Left lung (tissue), 10 donors: ENCODE measurements around the gene WFDC11. TPM values are rescaled to one million over a fixed set of nuclear protein-coding genes. Genes with fewer than 3 reads are reported as not detected.
"Not testable (repeated sequence)": the region's sequence is repeated elsewhere in the genome, so short reads cannot be mapped to it uniquely, and the experiment has no call there.

Source experiments
- ATAC-seq: fragments of 200-7000 bp; cut with Tn5 transposase; one replicate; pipeline ENCODE4 v1.9.1; 2020; ENCODE audit warnings: moderate library complexity
- DNase-seq, 4 donors: peaks; one replicate each; pipeline ENCODE4 v3.0.0-alpha.2; 2013 to 2020
- H3K27ac ChIP-seq, 2 donors: fragments of 200-600 bp; sonication (generic) in 1 of 2; one replicate each; pipeline versions ENCODE4 v1.5.0 to v1.8.0; 2020 to 2021
- H3K27me3 ChIP-seq, 2 donors: fragments of 200-600 bp; sonication (generic) in 1 of 2; one replicate each; pipeline versions ENCODE4 v1.5.0 to v1.8.0; 2020 to 2021
- H3K36me3 ChIP-seq, 2 donors: fragments of 200-600 bp; sonication (generic) in 1 of 2; one replicate each; pipeline versions ENCODE4 v1.5.0 to v1.8.0; 2020 to 2021
- H3K4me1 ChIP-seq, 2 donors: fragments of 200-600 bp; one replicate each; pipeline ENCODE4 v1.8.0; 2021
- H3K4me3 ChIP-seq, 2 donors: fragments of 200-600 bp; sonication (generic) in 1 of 2; one replicate each; pipeline versions ENCODE4 v1.5.0 to v1.8.0; 2020 to 2021; ENCODE audit warnings: mild to moderate bottlenecking in 1 of 2
- H3K9me3 ChIP-seq, 2 donors: fragments of 200-600 bp; sonication (generic) in 1 of 2; one replicate each; pipeline versions ENCODE4 v1.5.0 to v1.8.0; 2020 to 2021
- intact Hi-C, 2 donors: fragments of 100-400 bp; cut with DNase I; formaldehyde crosslinking; loops; one replicate each; pipeline versions ENCODE4 v1.11.2 to v1.14.2; 2022
- polyA plus RNA-seq, 6 donors: library from polyadenylated mRNA; unstranded; fragments of 120-200 nt; gene quantifications; one replicate each; pipeline ENCODE4 v1.2.1, GENCODE V29; 2013; ENCODE audit not compliant: insufficient read length in 6 of 6
- total RNA-seq, 2 donors: library from RNA; stranded (reverse); fragmentation: NEBNext Ultra II Directional; extraction: Animal tissue kit (Norgen Biotek cat#: 25700); gene quantifications; one replicate each; pipeline ENCODE4 v1.2.1, GENCODE V29; 2021
- TF ChIP-seq, protein P1 (sequence below), 2 donors: fragments of 200-600 bp; sonication (generic) in 1 of 2; IDR thresholded peaks; one replicate each; pipeline versions ENCODE4 v1.5.0 to v1.8.0; 2021; ENCODE audit warnings: antibody characterized with exemption in 2 of 2
- donor health status: DM: no; HTN: yes; CAD: no.
- donor health status: DM: no; HTN: no; CAD: no.

WFDC11 gene
- total and polyA plus RNA-seq, 8 donors, result not detected

DNA sequence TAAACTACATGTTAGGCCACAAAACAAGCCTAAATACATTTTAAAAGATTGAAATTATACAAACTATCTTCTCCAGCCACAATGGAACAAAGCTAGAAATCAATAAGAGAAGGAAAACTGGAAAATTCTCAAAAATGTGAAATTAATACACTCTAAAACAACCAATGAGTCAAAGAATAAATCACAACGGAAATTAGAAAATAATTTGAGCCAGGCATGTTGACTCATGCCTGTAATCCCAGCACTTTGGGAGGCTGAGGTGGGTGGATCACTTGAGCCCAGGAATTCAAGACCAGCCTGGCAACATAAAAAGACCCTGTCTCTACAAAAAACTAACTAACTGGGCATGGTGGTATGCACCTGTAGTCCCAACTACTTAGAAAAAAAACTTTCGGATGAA, 25.5 kb upstream of the WFDC11 start:
- Histone ChIP-seq H3K36me3 (no peaks in the 10 kb centered on the region), H3K4me3 (no peak overlapping the region), H3K27me3 (no peaks in the 10 kb centered on the region), H3K9me3 (no peaks in the 10 kb centered on the region), H3K27ac (no peak overlapping the region), H3K4me1 (no peaks in the 10 kb centered on the region)
- no peak for DNase-seq
- TF ChIP-seq, protein P1, sequence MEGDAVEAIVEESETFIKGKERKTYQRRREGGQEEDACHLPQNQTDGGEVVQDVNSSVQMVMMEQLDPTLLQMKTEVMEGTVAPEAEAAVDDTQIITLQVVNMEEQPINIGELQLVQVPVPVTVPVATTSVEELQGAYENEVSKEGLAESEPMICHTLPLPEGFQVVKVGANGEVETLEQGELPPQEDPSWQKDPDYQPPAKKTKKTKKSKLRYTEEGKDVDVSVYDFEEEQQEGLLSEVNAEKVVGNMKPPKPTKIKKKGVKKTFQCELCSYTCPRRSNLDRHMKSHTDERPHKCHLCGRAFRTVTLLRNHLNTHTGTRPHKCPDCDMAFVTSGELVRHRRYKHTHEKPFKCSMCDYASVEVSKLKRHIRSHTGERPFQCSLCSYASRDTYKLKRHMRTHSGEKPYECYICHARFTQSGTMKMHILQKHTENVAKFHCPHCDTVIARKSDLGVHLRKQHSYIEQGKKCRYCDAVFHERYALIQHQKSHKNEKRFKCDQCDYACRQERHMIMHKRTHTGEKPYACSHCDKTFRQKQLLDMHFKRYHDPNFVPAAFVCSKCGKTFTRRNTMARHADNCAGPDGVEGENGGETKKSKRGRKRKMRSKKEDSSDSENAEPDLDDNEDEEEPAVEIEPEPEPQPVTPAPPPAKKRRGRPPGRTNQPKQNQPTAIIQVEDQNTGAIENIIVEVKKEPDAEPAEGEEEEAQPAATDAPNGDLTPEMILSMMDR (IDR thresholded peaks at IDR 0.05), result no peak
- intact Hi-C loops, result no loop called here
- no peak for ATAC-seq

GRCh38 chr20:45693346-45693745, 23.3 kb upstream of the WFDC11 start:
- DNase-seq, H3K9me3 ChIP-seq, intact Hi-C loops: not testable (repeated sequence)

DNA sequence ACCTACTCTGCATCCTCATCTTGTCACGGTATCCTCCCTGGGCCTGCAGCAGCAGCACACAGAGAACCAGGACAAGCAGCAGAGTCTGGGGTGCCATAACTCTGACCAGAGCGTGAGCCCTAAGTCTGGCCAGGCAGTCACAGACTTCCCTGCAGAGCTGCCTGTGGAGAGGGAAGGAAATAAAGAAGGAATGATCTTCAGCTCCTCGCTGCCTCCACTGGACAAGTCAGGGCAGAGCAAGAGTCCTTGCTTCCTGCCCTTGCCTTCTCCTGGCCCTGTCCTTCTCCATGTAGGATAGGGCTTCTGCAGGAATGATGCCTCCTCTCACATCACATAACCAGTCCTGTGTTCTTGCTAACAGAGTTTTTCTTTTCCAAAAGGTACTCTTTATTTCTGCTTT, 15.9 kb upstream of the WFDC11 start:
- peaks cover 0 to under 1% of the 10 kb centered on the region in 2 donors for H3K9me3 ChIP-seq
- intact Hi-C loops, result no loop called here
- peak; percentile 57 for ATAC-seq

More at GRCh38 chr20:45693346-45693745, 23.3 kb upstream of the WFDC11 start:
- H3K36me3 ChIP-seq, ATAC-seq, H3K27me3 ChIP-seq, H3K27ac ChIP-seq, H3K4me1 ChIP-seq, H3K4me3 ChIP-seq: not testable (repeated sequence)

GRCh38 chr20:45679650-45680049, 9.6 kb upstream of the WFDC11 start:
- ATAC-seq (no peak), DNase-seq (no peak)
- no peak overlapping the region for H3K4me3 ChIP-seq
- intact Hi-C loops, result no loop called here
- no peaks in the 10 kb centered on the region for H3K36me3 ChIP-seq
- no peak overlapping the region for H3K27ac ChIP-seq
- TF ChIP-seq, protein P1 (IDR thresholded peaks at IDR 0.05), result no peak
- H3K9me3 ChIP-seq, result peaks cover 0 to 37% of the 10 kb centered on the region in 2 donors
- H3K27me3 ChIP-seq, result no peaks in the 10 kb centered on the region
- H3K4me1 ChIP-seq, result no peaks in the 10 kb centered on the region

More for the DNA sequence above, 15.9 kb upstream of the WFDC11 start:
- Histone ChIP-seq H3K27me3 (no peaks in the 10 kb centered on the region), H3K4me1 (no peaks in the 10 kb centered on the region), H3K27ac (no peak overlapping the region), H3K36me3 (no peaks in the 10 kb centered on the region), H3K4me3 (no peak overlapping the region)
- TF ChIP-seq, protein P1 (IDR thresholded peaks at IDR 0.05), result no peak
- DNase-seq, result no peak

GRCh38 chr20:45672765-45673164, 2.7 kb upstream of the WFDC11 start:
- no peak for DNase-seq
- no peak overlapping the region for H3K27ac ChIP-seq
- H3K9me3 ChIP-seq, result peaks cover 0 to 6% of the 10 kb centered on the region in 2 donors
- intact Hi-C loops, result no loop called here
- no peaks in the 10 kb centered on the region for H3K36me3 ChIP-seq
- H3K4me3 ChIP-seq, result no peak overlapping the region
- ATAC-seq, result no peak
- H3K27me3 ChIP-seq, result no peaks in the 10 kb centered on the region
- TF ChIP-seq, protein P1 (IDR thresholded peaks at IDR 0.05), result no peak
- no peaks in the 10 kb centered on the region for H3K4me1 ChIP-seq

GRCh38 chr20:45657038-45657437, 13.0 kb downstream of the WFDC11 start:
- H3K27me3 ChIP-seq, ATAC-seq, H3K27ac ChIP-seq, H3K9me3 ChIP-seq, H3K36me3 ChIP-seq, H3K4me3 ChIP-seq, H3K4me1 ChIP-seq, intact Hi-C loops, DNase-seq: not testable (repeated sequence)

- intact Hi-C loops, H3K27me3 ChIP-seq, H3K27ac ChIP-seq, H3K36me3 ChIP-seq, H3K4me3 ChIP-seq, H3K9me3 ChIP-seq, H3K4me1 ChIP-seq: not testable (repeated sequence)
- DNase-seq (peak in 2 of 4 donors; percentile 59 to 72), ATAC-seq (peak; percentile 52)
These were observed 18.3 kb downstream of the WFDC11 start for GRCh38 chr20:45651726-45652125.
